HG03097 (cell line): ENCODE data around the gene FBXL14.
"Not testable (repeated sequence)": the region's sequence is repeated elsewhere in the genome, so short reads cannot be mapped to it uniquely, and the experiment has no call there.

ENCODE experiments used
- ATAC-seq: cut with Tn5 transposase; IDR thresholded peaks from one replicate; pipeline ENCODE4 v1.9.1; 2021; ENCODE audit not compliant: unreplicated experiment, low FRiP score

Gene FBXL14

GRCh38 chr12:1575408-1576401 lies 18.7 kb downstream of the FBXL14 start:
- no peak for ATAC-seq

GRCh38 chr12:1574865-1575259 lies 19.5 kb downstream of the FBXL14 start:
- no peak for ATAC-seq

- ATAC-seq: no peak
Measured at GRCh38 chr12:1573960-1574864, 20.2 kb downstream of the FBXL14 start.

- ATAC-seq: no peak
Measured at GRCh38 chr12:1572731-1573130, 21.6 kb downstream of the FBXL14 start.

DNA sequence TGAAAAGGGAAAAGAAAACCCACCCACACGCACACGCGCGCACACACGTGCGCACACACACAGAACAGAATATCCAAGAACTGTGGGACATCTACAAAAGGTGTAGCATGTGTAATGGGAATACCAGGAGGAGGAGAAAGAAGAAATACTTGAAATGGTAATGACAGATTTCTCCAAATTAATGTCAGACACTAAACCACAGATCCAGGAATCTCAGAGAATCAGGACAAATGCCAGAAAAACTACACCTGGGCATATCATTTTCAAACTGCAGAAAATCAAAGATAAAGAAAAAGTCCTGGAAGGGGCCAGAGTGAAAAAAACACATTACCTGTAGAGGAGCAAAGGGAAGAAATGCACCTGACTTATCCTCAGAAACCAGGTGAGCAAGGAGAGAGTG lies 26.5 kb downstream of the FBXL14 start:
- no peak for ATAC-seq

DNA sequence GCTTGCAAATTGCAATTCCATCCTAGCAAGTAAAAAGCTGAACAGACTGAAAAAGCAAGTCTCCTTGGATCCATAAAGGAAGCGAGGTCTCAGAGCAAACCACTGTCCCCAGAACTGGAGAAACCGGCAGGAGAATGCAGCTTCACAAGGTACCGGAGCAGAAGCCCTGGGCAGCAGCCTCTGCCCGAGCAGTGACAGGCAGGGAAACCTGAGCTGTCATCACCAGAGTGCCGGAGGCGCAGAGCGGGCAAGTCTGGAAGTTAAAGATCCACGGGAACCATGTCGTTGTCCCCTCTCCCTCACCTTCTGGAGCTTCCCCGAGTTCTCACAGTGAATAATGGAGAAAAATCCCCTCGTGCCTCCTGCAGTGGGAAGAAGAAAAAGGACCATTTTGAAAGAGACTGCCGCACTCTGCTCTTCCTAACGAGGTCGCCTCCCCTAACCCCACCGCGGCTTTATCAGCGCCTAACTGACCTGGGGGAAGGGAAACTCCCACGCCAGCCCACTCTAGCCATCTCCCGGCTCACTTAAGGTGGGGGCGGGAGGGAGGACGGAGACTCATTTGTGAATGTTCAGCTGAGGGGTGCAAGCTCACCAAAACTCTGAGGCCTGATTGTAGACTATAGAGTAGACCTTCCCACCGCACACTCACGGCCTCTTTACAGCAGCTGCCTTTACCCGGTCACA lies 27.8 kb downstream of the FBXL14 start:
- ATAC-seq: no peak

GRCh38 chr12:1565172-1565571 lies 29.2 kb downstream of the FBXL14 start:
- ATAC-seq: no peak

GRCh38 chr12:1564067-1564466 lies 30.3 kb downstream of the FBXL14 start:
- ATAC-seq: no peak

GRCh38 chr12:1562813-1563407 lies 31.5 kb downstream of the FBXL14 start:
- ATAC-seq: no peak

DNA sequence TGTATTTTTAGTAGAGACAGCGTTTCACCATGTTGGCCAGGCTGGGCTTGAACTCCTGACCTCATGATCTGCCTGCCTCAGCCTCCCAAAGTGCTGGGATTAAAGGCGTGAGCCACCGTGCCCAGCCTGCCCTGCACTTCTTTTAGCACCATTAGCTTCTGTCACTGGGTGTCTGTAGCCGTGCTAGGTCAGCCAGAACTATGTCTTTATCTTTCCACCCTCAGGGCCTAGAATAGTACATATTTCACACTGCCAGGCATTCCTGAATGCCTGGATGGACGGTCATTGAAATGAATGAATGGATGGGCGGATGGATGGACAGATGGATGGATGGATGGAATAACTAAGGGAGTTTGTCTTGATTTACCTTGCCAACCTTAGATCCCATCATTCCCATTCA lies 33.7 kb downstream of the FBXL14 start:
- no peak for ATAC-seq

DNA sequence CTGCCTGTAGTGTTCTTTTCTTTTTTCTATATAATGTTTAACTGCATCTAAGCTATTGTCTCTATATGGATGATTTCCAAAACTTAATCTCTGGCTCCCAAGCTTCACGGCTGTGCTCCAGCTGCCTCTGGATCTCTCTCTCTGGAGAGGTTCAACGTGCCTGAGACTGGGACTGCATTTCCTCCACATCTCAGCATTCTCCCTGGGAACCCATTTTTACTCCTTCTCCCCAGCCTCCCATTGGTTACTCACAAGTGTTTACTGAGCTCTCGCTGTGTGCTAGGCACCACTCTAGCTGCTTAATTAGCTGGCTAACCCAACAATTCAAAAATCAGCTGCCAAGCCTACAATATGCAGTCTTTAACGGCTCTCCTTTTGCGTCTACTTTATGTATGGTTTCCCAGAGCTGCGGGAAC lies 34.7 kb downstream of the FBXL14 start:
- no peak for ATAC-seq

DNA sequence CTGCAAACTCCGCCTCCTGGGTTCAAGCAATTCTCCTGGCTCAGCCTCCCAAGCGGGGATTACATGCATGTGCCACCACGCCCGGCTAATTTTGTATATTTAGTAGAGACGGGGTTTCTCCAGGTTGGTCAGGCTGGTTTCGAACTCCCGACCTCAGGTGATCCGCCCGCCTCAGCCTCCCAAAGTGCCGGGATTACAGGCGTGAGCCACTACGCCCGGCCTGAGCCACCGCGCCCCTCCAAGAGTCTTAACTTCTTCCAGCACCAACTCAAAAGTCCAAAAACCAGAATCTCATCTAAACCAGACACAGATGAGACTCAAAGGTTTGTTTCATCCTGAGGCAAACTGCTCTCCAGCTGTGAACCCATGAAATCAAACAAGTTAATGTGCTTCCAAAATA lies 36.3 kb downstream of the FBXL14 start:
- not testable (repeated sequence) for ATAC-seq

DNA sequence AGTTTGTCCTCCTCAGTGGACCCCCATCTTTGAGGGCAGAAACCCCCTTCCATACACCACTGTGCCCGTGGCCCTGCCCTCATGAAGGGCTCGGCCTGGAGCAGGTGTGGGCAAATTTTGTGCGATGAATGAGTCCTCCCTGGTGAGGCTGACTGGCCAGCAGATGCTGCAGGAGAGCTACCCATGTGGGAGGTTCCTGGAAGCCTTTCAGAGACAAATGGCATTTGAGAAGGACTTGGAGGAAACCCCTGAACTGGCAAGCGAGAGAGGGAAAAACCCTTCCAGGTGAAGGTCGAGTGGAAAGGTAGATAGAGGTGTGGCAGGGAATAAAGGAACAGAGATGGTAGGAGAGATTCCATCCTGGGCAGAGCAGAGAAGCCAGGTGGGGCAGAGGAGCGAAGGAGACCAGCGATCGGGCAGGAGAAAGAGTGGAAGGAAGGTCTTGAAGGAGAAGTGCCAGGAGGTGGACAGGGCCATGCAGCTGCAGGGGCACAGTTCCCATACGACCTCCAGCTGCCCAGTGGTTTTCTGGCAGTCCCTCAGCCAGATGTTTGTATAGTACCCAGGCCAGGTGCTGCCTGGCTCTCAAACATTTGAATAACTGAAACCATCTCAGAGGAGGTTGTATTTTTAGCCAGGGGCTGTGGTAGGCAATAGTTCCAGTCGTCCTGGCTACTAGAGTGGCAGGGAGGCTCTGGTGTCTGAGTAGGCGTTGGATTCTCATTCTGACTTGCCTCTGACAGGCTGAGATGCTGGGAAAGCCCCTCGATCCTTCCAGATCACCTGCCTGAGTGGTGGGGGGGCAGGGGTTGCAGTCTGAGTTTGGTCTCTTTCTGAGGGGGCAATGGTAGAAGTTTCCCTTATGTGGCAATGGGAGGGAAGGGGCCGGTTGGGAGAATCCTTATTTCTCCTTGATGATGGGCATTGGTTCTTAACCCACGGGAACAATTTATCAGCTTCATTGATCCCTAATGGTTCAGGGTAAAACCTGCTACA lies 40.1 kb downstream of the FBXL14 start:
- peak; percentile 97 for ATAC-seq

DNA sequence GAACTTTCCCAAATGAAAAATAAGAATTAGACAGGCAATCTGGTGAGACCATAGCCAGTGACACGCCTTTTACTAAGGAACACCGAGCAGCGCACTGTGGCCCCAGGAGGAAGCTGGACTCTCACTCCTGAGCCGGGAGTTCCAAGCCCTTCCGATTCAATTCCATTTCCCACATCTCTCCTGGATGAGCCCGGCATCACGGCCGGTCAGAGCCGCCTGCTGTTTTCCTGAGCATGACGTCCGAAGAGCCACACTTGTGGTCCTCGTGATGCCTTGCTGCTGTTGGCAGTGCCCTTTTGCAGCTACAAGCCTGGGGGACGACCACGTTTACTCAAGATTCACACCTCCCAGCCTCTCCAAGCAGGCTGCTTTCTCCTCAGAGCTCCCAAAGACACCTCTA lies 40.8 kb downstream of the FBXL14 start:
- ATAC-seq: no peak

DNA sequence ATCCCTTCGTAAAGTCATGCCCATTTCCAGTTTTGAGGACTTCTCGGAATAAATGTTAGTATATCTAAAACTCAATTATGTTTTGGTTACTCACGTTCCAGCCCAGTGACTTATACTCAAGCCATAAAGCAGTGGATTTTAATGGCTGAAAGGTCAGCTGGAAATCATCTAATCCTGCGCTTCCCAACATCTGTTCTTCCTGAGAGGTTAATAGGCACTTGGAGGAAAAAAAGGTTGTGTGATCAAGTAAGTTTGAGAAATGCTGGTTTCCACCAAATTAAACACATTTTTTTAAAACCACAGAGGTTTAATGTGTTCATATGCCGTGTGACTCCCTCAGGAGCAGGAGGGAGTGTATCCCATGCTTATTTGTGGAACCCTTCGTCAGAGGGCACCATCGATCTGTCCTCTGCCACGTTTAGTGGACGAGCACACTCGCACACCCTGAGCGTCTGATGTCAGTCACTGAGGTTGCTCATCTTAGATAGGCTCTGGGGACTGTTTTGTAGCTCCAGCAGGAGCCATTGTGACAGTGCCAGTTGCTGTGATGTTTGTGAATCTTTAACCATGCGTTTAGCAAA lies 41.4 kb downstream of the FBXL14 start:
- ATAC-seq: no peak

- ATAC-seq: no peak
Measured at GRCh38 chr12:1552171-1552570, 42.2 kb downstream of the FBXL14 start.

DNA sequence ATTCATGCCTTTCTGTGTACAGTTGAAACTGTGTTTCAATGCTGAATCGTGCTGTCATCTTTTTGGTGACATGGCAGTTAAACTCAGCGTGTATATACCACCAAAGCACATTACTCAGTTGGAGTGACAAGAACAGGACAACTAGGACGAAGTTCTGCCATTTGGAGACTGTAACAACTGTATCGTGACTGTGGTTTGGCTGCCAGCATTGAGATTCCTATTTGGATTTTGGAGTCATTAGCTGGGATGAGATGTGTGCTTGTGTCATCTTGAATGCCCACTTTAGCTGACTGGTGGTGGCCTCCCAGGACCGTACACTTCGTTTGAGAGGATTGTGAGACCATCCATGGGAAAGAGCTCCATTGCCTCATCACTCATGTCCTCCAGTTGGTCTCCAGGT lies 42.9 kb downstream of the FBXL14 start:
- ATAC-seq: no peak

DNA sequence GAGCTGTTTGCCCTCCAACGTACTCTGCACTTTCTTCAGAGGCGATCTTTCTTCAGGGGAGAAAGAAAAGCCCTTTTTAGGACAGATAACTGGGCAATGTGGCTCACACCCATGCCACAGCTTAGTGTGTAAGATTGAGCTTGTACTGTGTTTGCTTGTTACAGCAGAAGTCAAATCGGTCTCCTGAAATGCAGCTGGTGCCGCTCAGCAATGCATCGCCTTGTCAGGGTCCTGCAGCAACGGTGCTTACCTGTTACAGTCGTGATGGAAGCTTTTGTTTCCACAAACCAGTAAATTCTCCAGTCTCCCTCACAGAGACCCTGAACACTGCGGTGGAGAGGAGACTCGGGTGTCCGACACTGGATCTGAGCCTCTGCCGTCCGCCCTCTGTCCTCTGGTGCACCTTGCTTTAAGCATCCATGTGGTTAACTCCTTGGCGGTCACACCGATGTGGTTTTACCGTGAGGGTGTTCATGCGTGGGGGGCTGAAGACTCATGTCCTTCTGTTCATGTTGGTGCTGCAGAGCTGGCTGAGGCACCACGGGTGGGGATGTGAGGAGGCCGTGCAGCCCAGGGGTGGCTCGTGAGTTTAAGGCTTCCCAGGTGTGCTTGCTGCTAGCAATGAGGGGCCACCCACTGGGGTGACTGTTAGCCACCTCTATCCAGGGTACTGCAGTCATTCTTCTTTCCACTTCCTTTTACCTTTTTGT lies 47.3 kb downstream of the FBXL14 start:
- no peak for ATAC-seq
